Esophagus (tissue), 2 donors: ENCODE measurements around the gene DOCK4. TPM values are rescaled to one million over a fixed set of nuclear protein-coding genes. Genes with fewer than 3 reads are reported as not detected.

Experiments used
- H3K27ac ChIP-seq, 2 donors: one replicate each; pipeline ENCODE4 v1.5.1; 2013; ENCODE audit warnings: low read depth in 2 of 2, mild to moderate bottlenecking in 2 of 2, inconsistent platforms in 1 of 2, low read length in 1 of 2, moderate library complexity in 1 of 2
- H3K27me3 ChIP-seq, 2 donors: one replicate each; pipeline ENCODE4 v1.6.1; 2013; ENCODE audit warnings: low read length in 2 of 2, control low read depth in 1 of 2, mild to moderate bottlenecking in 1 of 2; ENCODE audit not compliant: insufficient read depth in 2 of 2, control insufficient read depth in 1 of 2
- H3K36me3 ChIP-seq, 2 donors: one replicate each; pipeline ENCODE4 v1.6.1; 2013; ENCODE audit warnings: low read length in 1 of 2; ENCODE audit not compliant: control insufficient read depth in 2 of 2, insufficient read depth in 2 of 2
- H3K4me1 ChIP-seq, 2 donors: one replicate each; pipeline ENCODE4 v1.6.1; 2013; ENCODE audit warnings: low read length in 1 of 2; ENCODE audit not compliant: control insufficient read depth in 2 of 2, insufficient read depth in 2 of 2
- H3K4me3 ChIP-seq, 2 donors: one replicate each; pipeline ENCODE4 v1.5.1; 2013; ENCODE audit warnings: low read length in 2 of 2, mild to moderate bottlenecking in 2 of 2, low read depth in 1 of 2, moderate library complexity in 1 of 2
- H3K9me3 ChIP-seq, 2 donors: one replicate each; pipeline ENCODE4 v1.6.1; 2013; ENCODE audit warnings: mild to moderate bottlenecking in 2 of 2, low read depth in 1 of 2, low read length in 1 of 2, moderate library complexity in 1 of 2; ENCODE audit not compliant: control insufficient read depth in 2 of 2, insufficient read depth in 1 of 2
- WGBS, 2 donors: extraction: QIAGEN DNeasy Blood & Tissue Kit; methylation state at CpG; one replicate each; pipeline ENCODE4 v1.1.7; 2013; 5-methylcytosine and 5-hydroxymethylcytosine counted together
- polyA plus RNA-seq, 2 donors: library from polyadenylated mRNA; stranded (reverse); fragments of 200-250 nt; gene quantifications; one replicate each; pipeline ENCODE4 v1.2.3, GENCODE V29; 2013
- donor health status: healthy with polysubstance abuse.
- donor health status: Bipolar disorder and iron deficiency.

DOCK4 gene
- polyA plus RNA-seq, 2 donors: 1.8 to 2.9 TPM

- no peaks in the 10 kb centered on the region for H3K27me3 ChIP-seq
- peak overlapping the region; percentile 68 to 81 for H3K27ac ChIP-seq
- 0% methylated on average over 68 to 69 of the region's 69 CpGs for WGBS, 2 donors
- H3K4me1 ChIP-seq: no peaks in the 10 kb centered on the region
- H3K4me3 ChIP-seq: peak overlapping the region; percentile 83 to 87
- no peaks in the 10 kb centered on the region for H3K36me3 ChIP-seq
- H3K9me3 ChIP-seq: no peaks in the 10 kb centered on the region
Measured at GRCh38 chr7:112205343-112206237, 609 bp downstream of the DOCK4 start.

DNA sequence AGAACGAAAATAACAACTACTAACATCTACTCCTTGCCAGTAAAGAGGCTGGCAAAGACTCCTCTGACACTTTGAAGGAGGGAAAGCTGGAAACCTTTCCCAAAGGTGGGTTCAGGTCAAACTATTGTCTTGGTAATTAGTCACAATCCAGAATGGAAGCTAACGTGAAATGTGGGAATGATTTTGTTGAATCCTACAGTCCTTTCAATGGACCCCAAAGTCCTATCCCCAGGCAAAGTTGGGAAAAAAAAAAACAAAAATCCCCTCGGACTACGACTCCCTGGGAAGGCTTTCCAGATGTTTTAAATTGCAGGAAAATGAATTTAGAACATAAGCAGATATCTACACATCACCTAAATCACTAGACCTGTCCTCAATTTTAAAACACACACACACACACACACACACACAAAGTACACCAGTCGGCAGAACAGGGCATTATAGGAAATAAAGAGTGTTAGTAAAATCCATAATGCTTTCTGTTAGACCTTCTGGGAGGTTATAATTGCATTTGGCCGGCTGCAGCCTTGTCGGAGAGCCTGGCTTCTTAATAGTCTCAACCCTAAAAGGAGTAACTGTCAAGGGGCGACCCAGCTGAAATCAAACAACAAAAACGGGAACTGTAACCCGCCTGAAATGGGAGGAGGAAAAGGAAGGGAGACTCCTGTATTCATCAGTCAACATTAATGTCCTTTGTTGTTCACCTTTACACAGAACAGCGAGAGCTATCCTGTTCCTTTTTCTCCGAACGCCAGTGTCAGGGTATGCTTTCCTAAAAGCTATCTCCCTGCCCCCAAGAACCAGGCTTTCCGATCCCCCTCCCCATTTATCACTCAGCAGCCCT is 1.5 kb downstream of the DOCK4 start:
- WGBS, 2 donors: 1 to 2% methylated on average over 14 of the region's 14 CpGs
- H3K27me3 ChIP-seq: no peaks in the 10 kb centered on the region
- H3K27ac ChIP-seq: peak overlapping the region; percentile 68 to 81
- no peaks in the 10 kb centered on the region for H3K36me3 ChIP-seq
- no peaks in the 10 kb centered on the region for H3K9me3 ChIP-seq
- H3K4me3 ChIP-seq: peak overlapping the region; percentile 83 to 87
- H3K4me1 ChIP-seq: no peaks in the 10 kb centered on the region

DNA sequence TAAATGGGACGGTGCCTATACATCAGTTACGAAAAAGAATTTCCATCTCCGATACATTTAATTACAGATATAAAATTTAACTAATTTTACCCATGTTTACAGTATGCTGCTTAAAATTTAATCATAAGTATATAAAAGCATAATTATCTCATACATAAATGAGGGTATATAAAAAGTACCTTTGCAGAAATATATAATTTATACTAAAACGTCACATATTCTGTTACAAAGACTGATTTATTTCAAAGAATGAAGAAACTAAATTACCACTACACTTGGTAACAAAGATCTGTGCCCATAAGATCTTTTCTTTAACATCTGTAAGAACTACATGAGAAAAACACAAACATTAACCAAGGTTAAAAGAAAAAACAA is 2.8 kb downstream of the DOCK4 start:
- H3K27me3 ChIP-seq: no peaks in the 10 kb centered on the region
- WGBS, 2 donors: 69% methylated on average over 4 of the region's 4 CpGs
- H3K36me3 ChIP-seq: no peaks in the 10 kb centered on the region
- no peak overlapping the region for H3K27ac ChIP-seq
- H3K4me3 ChIP-seq: no peak overlapping the region
- H3K9me3 ChIP-seq: no peaks in the 10 kb centered on the region
- H3K4me1 ChIP-seq: no peaks in the 10 kb centered on the region

DNA sequence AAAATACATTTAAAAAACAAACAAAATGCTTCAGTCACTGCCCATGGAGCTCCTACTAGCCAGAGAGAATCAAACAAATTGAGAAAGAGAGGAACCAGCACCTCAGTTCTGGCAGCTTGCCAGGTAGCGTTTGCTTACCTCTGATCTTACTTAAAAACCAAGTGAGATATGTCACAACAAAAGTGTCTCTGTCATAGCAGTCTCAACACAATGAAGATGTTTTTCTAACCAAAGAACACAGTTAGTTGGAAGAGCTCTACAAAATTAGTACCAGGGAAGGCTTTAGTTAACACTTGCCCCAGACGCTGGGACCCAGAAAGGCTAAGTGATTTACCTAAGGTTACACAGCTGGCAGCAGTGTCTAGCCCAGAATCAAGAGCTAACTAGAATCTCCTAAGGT is 3.4 kb downstream of the DOCK4 start:
- Histone ChIP-seq H3K9me3 (no peaks in the 10 kb centered on the region), H3K4me1 (no peaks in the 10 kb centered on the region), H3K36me3 (no peaks in the 10 kb centered on the region), H3K27me3 (no peaks in the 10 kb centered on the region), H3K27ac (no peak overlapping the region), H3K4me3 (no peak overlapping the region)
- WGBS, 2 donors: 35 to 36% methylated on average over 2 of the region's 2 CpGs

DNA sequence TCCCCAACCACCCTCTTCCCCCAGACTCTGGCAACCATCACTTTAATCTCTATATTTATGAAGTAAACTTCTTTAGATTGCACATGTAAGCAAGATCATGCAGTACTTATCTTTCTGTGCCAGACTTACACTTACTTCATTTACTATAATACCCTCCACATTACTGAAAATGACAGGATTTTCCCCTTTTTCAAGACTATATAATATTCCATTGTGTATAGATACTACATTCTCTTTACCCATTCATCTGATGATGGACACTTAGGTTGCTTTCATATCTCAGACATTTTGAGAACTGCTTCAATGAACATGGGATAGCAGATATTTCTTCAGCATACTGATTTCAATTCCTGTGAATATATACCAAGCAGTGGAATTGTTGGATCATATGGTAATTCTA is 4.4 kb downstream of the DOCK4 start:
- Histone ChIP-seq H3K4me3 (no peak overlapping the region), H3K36me3 (no peaks in the 10 kb centered on the region), H3K9me3 (no peaks in the 10 kb centered on the region), H3K4me1 (no peaks in the 10 kb centered on the region), H3K27ac (no peak overlapping the region), H3K27me3 (no peaks in the 10 kb centered on the region)

- H3K36me3 ChIP-seq: no peaks in the 10 kb centered on the region
- no peaks in the 10 kb centered on the region for H3K9me3 ChIP-seq
- H3K27me3 ChIP-seq: no peaks in the 10 kb centered on the region
- no peaks in the 10 kb centered on the region for H3K4me1 ChIP-seq
- no peak overlapping the region for H3K4me3 ChIP-seq
- no peak overlapping the region for H3K27ac ChIP-seq
- WGBS, 2 donors: 39 to 55% methylated on average over 6 of the region's 6 CpGs
Measured at GRCh38 chr7:112201411-112201810, 4.8 kb downstream of the DOCK4 start.

- H3K9me3 ChIP-seq: no peaks in the 10 kb centered on the region
- H3K4me1 ChIP-seq: no peaks in the 10 kb centered on the region
- 95 to 100% methylated on average over 1 of the region's 1 CpG for WGBS, 2 donors
Measured at GRCh38 chr7:112199672-112200071, 6.5 kb downstream of the DOCK4 start.

DNA sequence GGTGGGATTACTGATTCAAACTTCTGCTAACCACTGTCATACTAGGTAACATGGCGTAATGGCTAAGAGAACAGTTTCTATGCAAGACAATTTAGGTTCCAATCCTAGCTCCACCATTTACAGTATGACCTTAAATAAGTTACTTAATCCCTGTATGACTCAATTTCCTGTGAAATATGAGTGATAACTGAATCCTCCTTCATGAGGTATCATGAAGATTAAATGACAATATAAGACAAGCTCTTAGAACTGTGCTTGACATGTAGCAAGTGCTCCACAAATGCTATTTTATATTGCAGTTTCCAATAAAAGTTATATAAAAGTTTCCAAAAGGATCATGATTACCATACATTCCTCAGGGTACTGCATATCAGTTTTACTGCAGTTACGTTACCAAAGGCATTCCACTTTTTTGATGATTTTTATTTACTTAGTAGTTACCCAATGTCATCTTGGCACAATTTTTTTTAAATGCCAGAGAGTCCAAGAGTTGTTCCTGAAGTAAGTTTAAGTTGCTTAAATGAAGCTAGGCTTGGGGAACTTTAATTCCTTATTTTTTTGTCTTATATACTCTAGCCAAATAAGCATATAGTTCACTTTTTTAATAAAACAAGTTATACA is 7.1 kb downstream of the DOCK4 start:
- H3K9me3 ChIP-seq: no peaks in the 10 kb centered on the region
- no peak overlapping the region for H3K27ac ChIP-seq
- H3K27me3 ChIP-seq: no peaks in the 10 kb centered on the region
- H3K36me3 ChIP-seq: no peaks in the 10 kb centered on the region
- no peak overlapping the region for H3K4me3 ChIP-seq
- H3K4me1 ChIP-seq: no peaks in the 10 kb centered on the region
- WGBS, 2 donors: 82 to 85% methylated on average over 2 of the region's 2 CpGs

More at GRCh38 chr7:112199672-112200071, 6.5 kb downstream of the DOCK4 start:
- H3K4me3 ChIP-seq: no peak overlapping the region
- no peaks in the 10 kb centered on the region for H3K36me3 ChIP-seq
- H3K27ac ChIP-seq: no peak overlapping the region
- H3K27me3 ChIP-seq: no peaks in the 10 kb centered on the region

DNA sequence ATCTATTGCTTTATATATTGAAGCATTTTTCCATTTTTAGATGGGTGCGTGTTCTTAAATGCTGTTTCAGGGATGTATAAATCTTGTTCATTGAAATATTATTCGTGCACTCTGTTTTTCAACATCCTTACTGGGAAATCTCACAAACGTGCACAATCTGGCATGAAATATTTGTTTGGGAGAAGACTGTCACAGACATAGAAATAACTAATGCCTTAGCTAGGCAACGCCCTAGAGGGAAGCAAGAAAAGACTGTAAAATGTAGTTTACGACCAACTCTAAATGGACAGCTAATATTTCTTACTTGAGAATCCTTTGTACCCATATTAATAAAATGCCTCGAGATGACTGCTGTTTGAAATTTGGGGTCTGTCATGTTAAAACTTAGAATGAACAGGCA is 8.9 kb downstream of the DOCK4 start:
- Histone ChIP-seq H3K36me3 (no peaks in the 10 kb centered on the region), H3K9me3 (no peaks in the 10 kb centered on the region), H3K4me3 (no peak overlapping the region), H3K4me1 (no peaks in the 10 kb centered on the region), H3K27me3 (no peaks in the 10 kb centered on the region), H3K27ac (no peak overlapping the region)
- 83% methylated on average over 6 of the region's 6 CpGs for WGBS, 2 donors
